Lung (tissue), 12 donors: Measurements from ENCODE around the gene TMEM238. TPM values are rescaled to one million over a fixed set of nuclear protein-coding genes. Genes with fewer than 3 reads are reported as not detected.

Source experiments
- ATAC-seq: fragments of 200-7000 bp; cut with Tn5 transposase; one replicate; pipeline ENCODE4 v1.9.1; 2020; ENCODE audit warnings: moderate number of reproducible peaks; ENCODE audit not compliant: insufficient read depth, low FRiP score
- DNase-seq, 3 donors: peaks; one replicate each; pipeline ENCODE4 v3.0.0-alpha.2; 2013 to 2017
- H3K27ac ChIP-seq, 2 donors: one replicate each; pipeline ENCODE4 v1.5.1; 2013; ENCODE audit warnings: mild to moderate bottlenecking in 2 of 2, moderate library complexity in 2 of 2, control low read depth in 1 of 2, inconsistent platforms in 1 of 2, low read depth in 1 of 2, low read length in 1 of 2
- H3K27me3 ChIP-seq, 3 donors: one replicate each; pipeline ENCODE4 v1.5.1; 2013; ENCODE audit warnings: low read length in 2 of 3; ENCODE audit not compliant: control insufficient read depth in 3 of 3, insufficient read depth in 3 of 3
- H3K36me3 ChIP-seq, 4 donors: one replicate each; pipeline ENCODE4 v1.5.1; 2013; ENCODE audit warnings: low read length in 4 of 4, mild to moderate bottlenecking in 1 of 4, moderate library complexity in 1 of 4; ENCODE audit not compliant: control insufficient read depth in 4 of 4, insufficient read depth in 4 of 4
- H3K4me1 ChIP-seq, 5 donors: one replicate each; pipeline ENCODE4 v1.5.1; 2013; ENCODE audit warnings: low read length in 5 of 5, mild to moderate bottlenecking in 2 of 5, moderate library complexity in 1 of 5; ENCODE audit not compliant: control insufficient read depth in 5 of 5, insufficient read depth in 5 of 5
- H3K4me3 ChIP-seq: one replicate; pipeline ENCODE4 v1.5.1; 2013; ENCODE audit warnings: mild to moderate bottlenecking, control low read depth, moderate library complexity
- H3K9ac ChIP-seq, 2 donors: one replicate each; pipeline ENCODE4 v1.5.1; 2013; ENCODE audit warnings: low read length in 2 of 2, control low read depth in 1 of 2; ENCODE audit not compliant: insufficient read depth in 1 of 2
- H3K9me3 ChIP-seq, 4 donors: one replicate each; pipeline ENCODE4 v1.5.1; 2013; ENCODE audit warnings: low read length in 3 of 4, mild to moderate bottlenecking in 1 of 4, moderate library complexity in 1 of 4; ENCODE audit not compliant: control insufficient read depth in 4 of 4, insufficient read depth in 3 of 4
- WGBS, 2 donors: extraction: QIAGEN DNeasy Blood & Tissue Kit; methylation state at CpG; one replicate each; pipeline ENCODE4 v1.1.7; 2013; 5-methylcytosine and 5-hydroxymethylcytosine counted together
- polyA plus RNA-seq, 2 donors: library from polyadenylated mRNA; stranded (reverse); fragments of 200-250 nt; gene quantifications; one replicate each; pipeline ENCODE4 v1.2.1, GENCODE V29; 2013
- total RNA-seq, 2 donors: library from RNA; depleted of rRNA in 1 of 2; stranded (reverse); fragments of >200 nt in 1 of 2; gene quantifications; one replicate each; pipeline ENCODE4 v1.2.1, GENCODE V29; 2014 to 2021
- TF ChIP-seq, protein P1 (sequence below): IDR thresholded peaks from 2 replicates; pipeline ENCODE4 v1.5.1; 2012; ENCODE audit warnings: mild to moderate bottlenecking; ENCODE audit errors: control extremely low read depth, extremely low read depth
- donor health status: control.
- donor health status: control.
- donor health status: Bipolar disorder and iron deficiency.
- donor health status: healthy.
- donor health status: DM: yes; HTN: yes; CAD: no.

TMEM238 gene
- total and polyA plus RNA-seq, 4 donors = 0.43 to 31.0 (median 0.82) TPM

DNA sequence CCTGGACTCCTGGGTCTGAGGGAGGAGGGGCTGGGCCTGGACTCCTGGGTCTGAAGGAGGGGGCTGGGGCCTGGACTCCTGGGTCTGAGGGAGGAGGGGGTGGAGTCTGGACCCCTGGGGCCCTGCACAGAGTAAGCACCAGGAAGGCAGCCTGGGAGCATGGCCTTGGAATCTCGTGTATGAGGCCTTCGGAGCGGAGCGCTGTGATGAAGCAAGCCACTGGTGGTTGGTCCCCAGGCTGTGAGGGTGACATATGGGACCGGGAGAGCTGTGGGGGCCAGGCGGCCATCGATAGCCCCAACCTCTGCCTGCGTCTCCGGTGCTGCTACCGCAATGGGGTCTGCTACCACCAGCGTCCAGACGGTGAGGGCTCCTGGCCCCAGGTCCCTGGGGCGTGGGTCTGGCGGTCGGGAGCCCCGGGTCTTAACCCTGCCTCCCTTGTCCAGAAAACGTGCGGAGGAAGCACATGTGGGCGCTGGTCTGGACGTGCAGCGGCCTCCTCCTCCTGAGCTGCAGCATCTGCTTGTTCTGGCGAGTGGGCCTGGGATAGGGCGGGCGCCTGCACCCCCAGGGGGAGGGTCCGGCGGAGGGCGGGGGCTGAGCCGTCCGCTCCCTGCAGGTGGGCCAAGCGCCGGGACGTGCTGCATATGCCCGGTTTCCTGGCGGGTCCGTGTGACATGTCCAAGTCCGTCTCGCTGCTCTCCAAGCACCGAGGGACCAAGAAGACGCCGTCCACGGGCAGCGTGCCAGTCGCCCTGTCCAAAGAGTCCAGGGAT lies 6.5 kb downstream of the TMEM238 start:
- 29 to 40% methylated on average over 41 to 43 of the region's 43 CpGs for WGBS, 2 donors
- DNase-seq = peak in 1 of 3 donors; percentile 38

DNA sequence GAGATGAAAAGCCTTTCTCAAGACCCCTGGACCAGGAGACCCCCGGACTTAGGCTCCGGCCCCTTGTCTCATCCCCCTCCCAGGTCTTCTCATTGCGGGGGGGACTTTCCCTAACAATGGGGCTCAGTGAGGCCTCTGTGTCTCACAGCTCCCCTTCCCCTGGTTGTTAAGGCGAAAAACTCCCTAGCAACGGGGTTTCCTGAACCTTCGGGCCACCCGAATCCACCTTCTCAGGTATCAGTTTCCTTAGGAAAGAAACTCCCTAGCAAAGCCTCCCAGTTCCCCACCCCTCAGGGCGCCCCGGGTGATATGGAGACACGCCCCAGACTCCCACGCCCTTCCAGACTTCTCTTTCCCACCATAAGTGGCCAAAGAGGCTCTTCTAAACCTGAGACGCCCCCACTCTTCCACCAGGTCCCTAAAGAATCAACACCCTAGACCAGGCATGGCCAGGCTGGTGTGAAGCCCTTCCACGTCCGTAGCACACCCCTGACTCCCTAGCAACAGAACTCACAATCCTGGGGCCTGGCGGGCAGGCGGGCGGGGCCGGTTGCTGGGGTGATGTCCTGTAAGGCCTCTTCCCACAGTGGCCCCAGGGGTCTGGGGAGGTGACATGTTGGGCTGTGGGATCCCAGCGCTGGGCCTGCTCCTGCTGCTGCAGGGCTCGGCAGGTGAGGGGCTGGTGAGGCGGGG lies 7.7 kb downstream of the TMEM238 start, which contains the start of gene TMEM190:
Gene TMEM190, plus strand, starts transcription at position 586 of the 693 bp plus-strand sequence. Its CDS starts 28 bp downstream, at position 614.
- Histone ChIP-seq H3K4me3 (no peak within 1 kb of the TSS), H3K9ac (no peak within 1 kb of the TSS), H3K27me3 (peaks cover 2 to 27% (median 4%) of the 10 kb centered on the region in 3 donors), H3K9me3 (no peaks in the 10 kb centered on the region), H3K4me1 (peaks cover 0 to 24% (median 2%) of the 10 kb centered on the region in 5 donors), H3K36me3 (no peaks in the 10 kb centered on the region), H3K27ac (no peak within 1 kb of the TSS)
- TF ChIP-seq, protein P1, sequence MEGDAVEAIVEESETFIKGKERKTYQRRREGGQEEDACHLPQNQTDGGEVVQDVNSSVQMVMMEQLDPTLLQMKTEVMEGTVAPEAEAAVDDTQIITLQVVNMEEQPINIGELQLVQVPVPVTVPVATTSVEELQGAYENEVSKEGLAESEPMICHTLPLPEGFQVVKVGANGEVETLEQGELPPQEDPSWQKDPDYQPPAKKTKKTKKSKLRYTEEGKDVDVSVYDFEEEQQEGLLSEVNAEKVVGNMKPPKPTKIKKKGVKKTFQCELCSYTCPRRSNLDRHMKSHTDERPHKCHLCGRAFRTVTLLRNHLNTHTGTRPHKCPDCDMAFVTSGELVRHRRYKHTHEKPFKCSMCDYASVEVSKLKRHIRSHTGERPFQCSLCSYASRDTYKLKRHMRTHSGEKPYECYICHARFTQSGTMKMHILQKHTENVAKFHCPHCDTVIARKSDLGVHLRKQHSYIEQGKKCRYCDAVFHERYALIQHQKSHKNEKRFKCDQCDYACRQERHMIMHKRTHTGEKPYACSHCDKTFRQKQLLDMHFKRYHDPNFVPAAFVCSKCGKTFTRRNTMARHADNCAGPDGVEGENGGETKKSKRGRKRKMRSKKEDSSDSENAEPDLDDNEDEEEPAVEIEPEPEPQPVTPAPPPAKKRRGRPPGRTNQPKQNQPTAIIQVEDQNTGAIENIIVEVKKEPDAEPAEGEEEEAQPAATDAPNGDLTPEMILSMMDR = no peak
- ATAC-seq (no peak), DNase-seq (no peak)
- 44 to 46% methylated on average over 21 of the region's 21 CpGs for WGBS, 2 donors

More for the DNA sequence above, 6.5 kb downstream of the TMEM238 start:
- peaks cover 2 to 20% (median 3%) of the 10 kb centered on the region in 3 donors for H3K27me3 ChIP-seq
- TF ChIP-seq, protein P1 = no peak
- H3K36me3 ChIP-seq = no peaks in the 10 kb centered on the region
- H3K4me1 ChIP-seq = peaks cover 0 to 21% (median 2%) of the 10 kb centered on the region in 5 donors
- H3K4me3 ChIP-seq = no peak overlapping the region
- no peak for ATAC-seq
- H3K9me3 ChIP-seq = peaks cover 0 to 2% (median 0%) of the 10 kb centered on the region in 4 donors
- H3K9ac ChIP-seq = no peak overlapping the region
- H3K27ac ChIP-seq = no peak overlapping the region

DNA sequence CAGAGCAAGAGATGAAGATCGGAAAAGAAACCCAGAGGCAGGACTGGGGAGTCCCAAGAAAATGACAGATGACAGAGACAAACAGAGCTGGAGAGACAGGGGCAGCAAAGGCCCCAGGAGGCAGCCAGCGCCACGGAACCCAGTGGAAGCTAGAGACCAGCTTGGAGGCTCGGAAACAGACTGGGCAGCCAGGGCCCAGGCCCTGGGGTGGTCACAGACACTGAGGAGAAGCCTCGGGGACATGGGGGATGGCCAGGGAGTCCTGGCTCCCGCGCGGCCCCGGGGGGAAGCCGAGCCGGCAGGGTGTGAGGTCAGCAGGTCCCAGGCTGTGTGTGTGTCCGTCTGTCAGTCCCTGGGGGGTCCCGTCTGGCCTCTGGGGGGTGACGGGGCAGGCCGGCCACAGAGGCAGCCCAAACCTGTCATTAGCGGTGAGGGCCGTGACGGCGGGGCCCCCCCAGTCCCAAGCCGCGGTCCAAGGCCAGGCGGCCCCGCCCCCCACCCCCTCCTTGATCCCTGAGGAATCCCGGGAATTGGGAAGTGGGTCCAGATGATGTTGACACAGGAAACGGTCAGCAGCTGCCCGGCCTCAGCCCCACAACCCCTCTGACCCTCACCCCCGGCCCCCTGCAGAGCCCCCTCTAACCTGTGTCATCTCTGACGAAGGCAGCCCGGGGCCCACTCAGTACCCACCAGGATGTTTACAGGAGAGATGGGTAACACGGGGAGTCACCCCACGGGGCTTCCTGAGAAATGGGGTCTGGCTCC lies 9.9 kb downstream of the TMEM238 start:
- peaks cover 4 to 43% (median 9%) of the 10 kb centered on the region in 3 donors for H3K27me3 ChIP-seq
- H3K27ac ChIP-seq = no peak overlapping the region
- no peaks in the 10 kb centered on the region for H3K36me3 ChIP-seq
- no peak overlapping the region for H3K4me3 ChIP-seq
- H3K4me1 ChIP-seq = peaks cover 0 to 29% (median 7%) of the 10 kb centered on the region in 5 donors
- peaks cover 0 to 4% (median 0%) of the 10 kb centered on the region in 4 donors for H3K9me3 ChIP-seq
- DNase-seq = peak; percentile 57 to 79 (median 62)
- TF ChIP-seq, protein P1 = no peak
- H3K9ac ChIP-seq = no peak overlapping the region
- 14 to 26% methylated on average over 30 to 31 of the region's 31 CpGs for WGBS, 2 donors
- ATAC-seq = no peak
